ENCODE data around the gene TPSAB1. TPM values are rescaled to one million over a fixed set of nuclear protein-coding genes. Genes with fewer than 3 reads are reported as not detected.
"Not testable (repeated sequence)": the region's sequence is repeated elsewhere in the genome, so short reads cannot be mapped to it uniquely, and the experiment has no call there.

Gene TPSAB1
- 0.25 TPM for total RNA-seq (2021; ENCODE audit: unreplicated experiment)
- polyA plus RNA-seq (2012): not detected in 2 replicates
- Bru-seq, nascent RNA: not detected
- not detected for BruChase-seq, experiment 1, labeled RNA remaining after a 6-hour chase
- not detected for BruChase-seq, experiment 2, labeled RNA remaining after a 2-hour chase
- long read RNA-seq: 0 reads

- H3K9me3 ChIP-seq (ENCODE audit: control insufficient read depth in 1 of 2, insufficient read depth in 1 of 2, low read depth in 1 of 2, low read length in 2 of 2); H3K79me2 ChIP-seq (ENCODE audit: insufficient read depth, low read length); DNase-seq (ENCODE audit: low read depth, low spot score); CTCF ChIA-PET; H3K4me1 ChIP-seq (ENCODE audit: control insufficient read depth in 1 of 2, insufficient read depth in 2 of 2, low read length in 2 of 2); intact Hi-C loops (cut with micrococcal nuclease); RAD21 ChIA-PET (ENCODE audit: low non-redundant PET in 1 of 2, low total read pairs in 2 of 2, uncharacterized antibody in 2 of 2, unreplicated experiment in 2 of 2); ATAC-seq; H3K4me2 ChIP-seq (ENCODE audit: low read length); H3K4me3 ChIP-seq (replicated peaks in 1 of 2; ENCODE audit: low read depth in 1 of 2, low read length in 2 of 2); POLR2A ChIA-PET; H3K9me2 ChIP-seq (ENCODE audit: insufficient read depth); H3K36me3 ChIP-seq (ENCODE audit: control insufficient read depth in 1 of 2, insufficient read depth in 2 of 2, low read length in 2 of 2); H3K27me3 ChIP-seq (ENCODE audit: insufficient read depth, low read length); H3K27ac ChIP-seq (ENCODE audit: low read depth, low read length); H4K20me1 ChIP-seq (ENCODE audit: insufficient read depth); H3K9ac ChIP-seq (ENCODE audit: low read length); H2AFZ ChIP-seq (ENCODE audit: low read depth, low read length, poor library complexity, severe bottlenecking); BruUV-seq (replicated peaks): not testable (repeated sequence)
These were observed at the start of gene TPSAB1 for GRCh38 chr16:1240436-1240835. Gene TPSAB1, plus strand, starts transcription at chr16:1240705. Its CDS starts 234 bp downstream, at chr16:1240939.

- POLR2A ChIA-PET; DNase-seq (ENCODE audit: low read depth, low spot score); H3K4me2 ChIP-seq (ENCODE audit: low read length); H3K9me2 ChIP-seq (ENCODE audit: insufficient read depth); H3K36me3 ChIP-seq (ENCODE audit: control insufficient read depth in 1 of 2, insufficient read depth in 2 of 2, low read length in 2 of 2); H3K79me2 ChIP-seq (ENCODE audit: insufficient read depth, low read length); H3K9me3 ChIP-seq (ENCODE audit: control insufficient read depth in 1 of 2, insufficient read depth in 1 of 2, low read depth in 1 of 2, low read length in 2 of 2); BruUV-seq (replicated peaks); H3K9ac ChIP-seq (ENCODE audit: low read length); H4K20me1 ChIP-seq (ENCODE audit: insufficient read depth); CTCF ChIA-PET; H3K27me3 ChIP-seq (ENCODE audit: insufficient read depth, low read length); RAD21 ChIA-PET (ENCODE audit: low non-redundant PET in 1 of 2, low total read pairs in 2 of 2, uncharacterized antibody in 2 of 2, unreplicated experiment in 2 of 2); H2AFZ ChIP-seq (ENCODE audit: low read depth, low read length, poor library complexity, severe bottlenecking); H3K27ac ChIP-seq (ENCODE audit: low read depth, low read length); H3K4me3 ChIP-seq (replicated peaks in 1 of 2; ENCODE audit: low read depth in 1 of 2, low read length in 2 of 2); ATAC-seq: not testable (repeated sequence)
- intact Hi-C loops (cut with micrococcal nuclease): loop anchor here (5.0 kb wide), 2 partner anchors 38 to 133 kb away; partner anchors contain the start of gene CACNA1H
- H3K4me1 ChIP-seq (ENCODE audit: control insufficient read depth in 1 of 2, insufficient read depth in 2 of 2, low read length in 2 of 2): peaks cover 22 to 36% of the 10 kb centered on the region in 2 experiments
These were observed 49.7 kb upstream of the TPSAB1 start for GRCh38 chr16:1190789-1191188.

Measured in HCT116 (cell line).